ENCODE data around the gene SIMC1.
"Not testable (repeated sequence)": the region's sequence is repeated elsewhere in the genome, so short reads cannot be mapped to it uniquely, and the experiment has no call there.

SIMC1 gene

GRCh38 chr5:176237971-176238644, at the start of gene SIMC1:
Gene SIMC1 (plus strand): TSS chr5:176238424. CDS start chr5:176238509, 85 bp downstream.
- H3K4me1 ChIP-seq (ENCODE audit: control insufficient read depth, insufficient read depth, low read length); H3K36me3 ChIP-seq (ENCODE audit: control insufficient read depth, insufficient read depth, low read length); H3K27ac ChIP-seq (ENCODE audit: low read length); H3K27me3 ChIP-seq (ENCODE audit: control insufficient read depth, insufficient read depth, low read length); H3K9me3 ChIP-seq (ENCODE audit: control insufficient read depth, insufficient read depth, low read length): not testable (repeated sequence)
- peak within 1 kb of the TSS; percentile 42; the same call in 1 of the 2 replicates for H3K4me3 ChIP-seq (ENCODE audit: low read length)
- DNase-seq (ENCODE audit: low read depth, low spot score) = peak; percentile 0
- WGBS (ENCODE audit: insufficient coverage, insufficient read length) = no CpG with 5 or more reads among the region's 81 CpGs

GRCh38 chr5:176188506-176189193, 49.6 kb upstream of the SIMC1 start:
- WGBS (ENCODE audit: insufficient coverage, insufficient read length) = no CpG with 5 or more reads among the region's 11 CpGs
- Histone ChIP-seq H3K27me3 (ENCODE audit: control insufficient read depth, insufficient read depth, low read length) (no peaks in the 10 kb centered on the region), H3K9me3 (ENCODE audit: control insufficient read depth, insufficient read depth, low read length) (no peaks in the 10 kb centered on the region), H3K4me1 (ENCODE audit: control insufficient read depth, insufficient read depth, low read length) (no peaks in the 10 kb centered on the region), H3K36me3 (ENCODE audit: control insufficient read depth, insufficient read depth, low read length) (no peaks in the 10 kb centered on the region), H3K4me3 (ENCODE audit: low read length) (no peak overlapping the region), H3K27ac (ENCODE audit: low read length) (no peak overlapping the region)
- no peak for DNase-seq (ENCODE audit: low read depth, low spot score)

- Histone ChIP-seq H3K9me3 (ENCODE audit: control insufficient read depth, insufficient read depth, low read length) (no peaks in the 10 kb centered on the region), H3K4me1 (ENCODE audit: control insufficient read depth, insufficient read depth, low read length) (0 out of 2 replicates have a peak, but pooled peaks cover 1% of the 10 kb centered on the region), H3K4me3 (ENCODE audit: low read length) (no peak overlapping the region), H3K27me3 (ENCODE audit: control insufficient read depth, insufficient read depth, low read length) (peaks cover 4% of the 10 kb centered on the region; the same call in 1 of the 2 replicates), H3K27ac (ENCODE audit: low read length) (no peak overlapping the region), H3K36me3 (ENCODE audit: control insufficient read depth, insufficient read depth, low read length) (peaks cover 2% of the 10 kb centered on the region; the same call in 1 of the 2 replicates)
- no peak for DNase-seq (ENCODE audit: low read depth, low spot score)
- no CpG with 5 or more reads among the region's 7 CpGs for WGBS (ENCODE audit: insufficient coverage, insufficient read length)
These were observed 48.4 kb upstream of the SIMC1 start for GRCh38 chr5:176189857-176190256.

- Histone ChIP-seq H3K27ac (ENCODE audit: low read length) (no peak overlapping the region), H3K4me1 (ENCODE audit: control insufficient read depth, insufficient read depth, low read length) (0 out of 2 replicates have a peak, but pooled peaks cover 1% of the 10 kb centered on the region), H3K36me3 (ENCODE audit: control insufficient read depth, insufficient read depth, low read length) (peaks cover 2% of the 10 kb centered on the region; the same call in 1 of the 2 replicates), H3K4me3 (ENCODE audit: low read length) (no peak overlapping the region), H3K27me3 (ENCODE audit: control insufficient read depth, insufficient read depth, low read length) (peaks cover 7% of the 10 kb centered on the region; the same call in 1 of the 2 replicates), H3K9me3 (ENCODE audit: control insufficient read depth, insufficient read depth, low read length) (no peaks in the 10 kb centered on the region)
- DNase-seq (ENCODE audit: low read depth, low spot score) = no peak
- no CpG with 5 or more reads among the region's 28 CpGs for WGBS (ENCODE audit: insufficient coverage, insufficient read length)
These were observed 47.1 kb upstream of the SIMC1 start for GRCh38 chr5:176190886-176191755.

- Histone ChIP-seq H3K4me1 (ENCODE audit: control insufficient read depth, insufficient read depth, low read length) (0 out of 2 replicates have a peak, but pooled peaks cover 1% of the 10 kb centered on the region), H3K27me3 (ENCODE audit: control insufficient read depth, insufficient read depth, low read length) (peaks cover 7% of the 10 kb centered on the region; the same call in 1 of the 2 replicates), H3K4me3 (ENCODE audit: low read length) (no peak overlapping the region), H3K9me3 (ENCODE audit: control insufficient read depth, insufficient read depth, low read length) (no peaks in the 10 kb centered on the region), H3K36me3 (ENCODE audit: control insufficient read depth, insufficient read depth, low read length) (peaks cover 2% of the 10 kb centered on the region; the same call in 1 of the 2 replicates), H3K27ac (ENCODE audit: low read length) (no peak overlapping the region)
- no peak for DNase-seq (ENCODE audit: low read depth, low spot score)
- no CpG with 5 or more reads among the region's 13 CpGs for WGBS (ENCODE audit: insufficient coverage, insufficient read length)
These were observed 46.0 kb upstream of the SIMC1 start for GRCh38 chr5:176192094-176192721.

- H3K27ac ChIP-seq (ENCODE audit: low read length); H3K36me3 ChIP-seq (ENCODE audit: control insufficient read depth, insufficient read depth, low read length); H3K27me3 ChIP-seq (ENCODE audit: control insufficient read depth, insufficient read depth, low read length); H3K4me1 ChIP-seq (ENCODE audit: control insufficient read depth, insufficient read depth, low read length); H3K4me3 ChIP-seq (ENCODE audit: low read length); DNase-seq (ENCODE audit: low read depth, low spot score); H3K9me3 ChIP-seq (ENCODE audit: control insufficient read depth, insufficient read depth, low read length): not testable (repeated sequence)
- WGBS (ENCODE audit: insufficient coverage, insufficient read length) = no CpG with 5 or more reads among the region's 5 CpGs
These were observed 45.5 kb upstream of the SIMC1 start for GRCh38 chr5:176192722-176193117.

GRCh38 chr5:176193636-176194035, 44.6 kb upstream of the SIMC1 start:
- DNase-seq (ENCODE audit: low read depth, low spot score); H3K27ac ChIP-seq (ENCODE audit: low read length); H3K36me3 ChIP-seq (ENCODE audit: control insufficient read depth, insufficient read depth, low read length); H3K4me1 ChIP-seq (ENCODE audit: control insufficient read depth, insufficient read depth, low read length); H3K4me3 ChIP-seq (ENCODE audit: low read length); H3K9me3 ChIP-seq (ENCODE audit: control insufficient read depth, insufficient read depth, low read length): not testable (repeated sequence)
- WGBS (ENCODE audit: insufficient coverage, insufficient read length) = no CpG with 5 or more reads among the region's 17 CpGs
- H3K27me3 ChIP-seq (ENCODE audit: control insufficient read depth, insufficient read depth, low read length) = peaks cover 11% of the 10 kb centered on the region; the same call in 1 of the 2 replicates

- H3K4me1 ChIP-seq (ENCODE audit: control insufficient read depth, insufficient read depth, low read length); H3K9me3 ChIP-seq (ENCODE audit: control insufficient read depth, insufficient read depth, low read length); H3K36me3 ChIP-seq (ENCODE audit: control insufficient read depth, insufficient read depth, low read length); DNase-seq (ENCODE audit: low read depth, low spot score); H3K27ac ChIP-seq (ENCODE audit: low read length): not testable (repeated sequence)
- peak overlapping the region; percentile 40; the same call in 1 of the 2 replicates for H3K4me3 ChIP-seq (ENCODE audit: low read length)
- no CpG with 5 or more reads among the region's 67 CpGs for WGBS (ENCODE audit: insufficient coverage, insufficient read length)
- peaks cover 13% of the 10 kb centered on the region; the same call in 1 of the 2 replicates for H3K27me3 ChIP-seq (ENCODE audit: control insufficient read depth, insufficient read depth, low read length)
These were observed 43.8 kb upstream of the SIMC1 start for GRCh38 chr5:176194238-176195083.

- not testable (repeated sequence) for DNase-seq (ENCODE audit: low read depth, low spot score); H3K27ac ChIP-seq (ENCODE audit: low read length); H3K4me1 ChIP-seq (ENCODE audit: control insufficient read depth, insufficient read depth, low read length); H3K36me3 ChIP-seq (ENCODE audit: control insufficient read depth, insufficient read depth, low read length); H3K4me3 ChIP-seq (ENCODE audit: low read length); H3K9me3 ChIP-seq (ENCODE audit: control insufficient read depth, insufficient read depth, low read length)
- peaks cover 13% of the 10 kb centered on the region; the same call in 1 of the 2 replicates for H3K27me3 ChIP-seq (ENCODE audit: control insufficient read depth, insufficient read depth, low read length)
- WGBS (ENCODE audit: insufficient coverage, insufficient read length) = no CpG with 5 or more reads among the region's 6 CpGs
These were observed 43.2 kb upstream of the SIMC1 start for GRCh38 chr5:176195084-176195413.
